ENCODE data around the gene SIAH1.

The SIAH1 gene

DNA sequence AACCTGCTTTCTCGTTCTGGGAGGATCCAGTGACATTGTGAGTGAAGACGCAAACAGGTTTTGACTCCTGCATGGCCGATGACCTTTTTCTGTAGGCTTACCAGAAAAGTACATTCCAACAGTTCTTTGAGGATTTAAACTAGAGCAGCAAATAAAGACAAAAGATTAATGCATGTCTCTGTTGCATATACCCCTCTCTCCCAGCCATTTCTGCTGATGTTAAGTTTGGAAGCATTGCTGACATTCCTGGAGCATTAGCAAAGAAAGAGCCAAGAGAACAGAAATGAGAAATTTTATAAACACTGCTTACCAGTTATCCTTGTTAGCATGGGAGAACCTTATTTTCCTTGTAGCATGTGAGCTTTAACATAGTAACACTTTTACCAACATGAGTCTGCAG lies 49.3 kb downstream of the SIAH1 start:
- TF ChIP-seq, protein P1, sequence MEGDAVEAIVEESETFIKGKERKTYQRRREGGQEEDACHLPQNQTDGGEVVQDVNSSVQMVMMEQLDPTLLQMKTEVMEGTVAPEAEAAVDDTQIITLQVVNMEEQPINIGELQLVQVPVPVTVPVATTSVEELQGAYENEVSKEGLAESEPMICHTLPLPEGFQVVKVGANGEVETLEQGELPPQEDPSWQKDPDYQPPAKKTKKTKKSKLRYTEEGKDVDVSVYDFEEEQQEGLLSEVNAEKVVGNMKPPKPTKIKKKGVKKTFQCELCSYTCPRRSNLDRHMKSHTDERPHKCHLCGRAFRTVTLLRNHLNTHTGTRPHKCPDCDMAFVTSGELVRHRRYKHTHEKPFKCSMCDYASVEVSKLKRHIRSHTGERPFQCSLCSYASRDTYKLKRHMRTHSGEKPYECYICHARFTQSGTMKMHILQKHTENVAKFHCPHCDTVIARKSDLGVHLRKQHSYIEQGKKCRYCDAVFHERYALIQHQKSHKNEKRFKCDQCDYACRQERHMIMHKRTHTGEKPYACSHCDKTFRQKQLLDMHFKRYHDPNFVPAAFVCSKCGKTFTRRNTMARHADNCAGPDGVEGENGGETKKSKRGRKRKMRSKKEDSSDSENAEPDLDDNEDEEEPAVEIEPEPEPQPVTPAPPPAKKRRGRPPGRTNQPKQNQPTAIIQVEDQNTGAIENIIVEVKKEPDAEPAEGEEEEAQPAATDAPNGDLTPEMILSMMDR (IDR thresholded peaks at IDR 0.05) = no peak
- no peak for TF ChIP-seq ZFX (IDR thresholded peaks at IDR 0.05; ENCODE audit: borderline replicate concordance)

GRCh38 chr16:48334325-48334724 lies 50.9 kb downstream of the SIAH1 start:
- no peak overlapping the region for H3K27ac ChIP-seq
- TF ChIP-seq, protein P1 (IDR thresholded peaks at IDR 0.05) = peak; percentile 20; the same call in 1 of the 2 replicates
- TF ChIP-seq ZFX (IDR thresholded peaks at IDR 0.05; ENCODE audit: borderline replicate concordance) = no peak

More for the DNA sequence above, 49.3 kb downstream of the SIAH1 start:
- H3K27ac ChIP-seq = no peak overlapping the region

- no peak for TF ChIP-seq ZFX (IDR thresholded peaks at IDR 0.05; ENCODE audit: borderline replicate concordance)
- TF ChIP-seq, protein P1 (IDR thresholded peaks at IDR 0.05) = no peak
- no peak overlapping the region for H3K27ac ChIP-seq
These were observed 52.2 kb downstream of the SIAH1 start for GRCh38 chr16:48332978-48333377.

GRCh38 chr16:48330841-48331192 lies 54.4 kb downstream of the SIAH1 start:
- no peak overlapping the region for H3K27ac ChIP-seq
- TF ChIP-seq, protein P1 (IDR thresholded peaks at IDR 0.05) = no peak
- no peak for TF ChIP-seq ZFX (IDR thresholded peaks at IDR 0.05; ENCODE audit: borderline replicate concordance)

- no peak for TF ChIP-seq ZFX (IDR thresholded peaks at IDR 0.05; ENCODE audit: borderline replicate concordance)
- TF ChIP-seq, protein P1 (IDR thresholded peaks at IDR 0.05) = no peak
- H3K27ac ChIP-seq = no peak overlapping the region
These were observed 54.9 kb downstream of the SIAH1 start for GRCh38 chr16:48330189-48330840.

DNA sequence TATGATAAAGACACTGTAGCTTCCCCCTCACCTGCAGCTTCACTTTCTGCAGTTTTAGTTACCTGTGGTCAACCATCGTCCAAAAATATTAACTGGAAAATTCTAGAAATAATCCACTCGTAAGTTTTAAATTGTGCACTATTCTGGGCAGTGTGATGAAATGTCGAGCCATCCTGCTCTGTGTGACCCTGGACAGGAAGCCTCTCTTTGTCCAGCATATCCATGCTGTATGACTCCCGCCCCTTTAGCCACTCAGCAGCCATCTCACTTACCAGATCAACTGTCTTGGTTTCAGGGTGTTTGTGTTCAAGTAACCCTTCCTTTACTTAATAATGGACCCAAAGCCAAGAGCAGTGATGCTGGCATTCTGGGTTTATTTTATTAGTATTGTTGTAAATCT lies 56.1 kb downstream of the SIAH1 start:
- no peak overlapping the region for H3K27ac ChIP-seq
- no peak for TF ChIP-seq ZFX (IDR thresholded peaks at IDR 0.05; ENCODE audit: borderline replicate concordance)
- TF ChIP-seq, protein P1 (IDR thresholded peaks at IDR 0.05) = no peak

DNA sequence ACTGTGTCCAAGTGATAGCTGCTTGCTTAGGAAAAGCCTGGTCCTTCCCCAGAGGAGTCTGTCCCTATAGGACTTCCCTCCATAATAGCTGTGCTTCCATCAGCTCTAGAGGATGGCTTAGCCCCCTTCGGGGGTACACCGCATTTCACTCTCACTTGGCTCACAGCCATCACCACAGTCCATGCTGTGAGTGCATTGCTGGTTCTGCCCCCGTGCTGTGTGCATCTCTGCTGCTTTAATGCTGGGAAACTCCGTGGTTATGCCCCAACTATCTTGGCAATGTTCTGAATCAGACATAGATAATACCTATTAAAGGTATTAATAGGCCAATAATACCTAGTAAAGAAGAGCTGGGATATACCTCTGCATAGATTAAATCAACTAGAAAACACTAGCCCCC lies 58.3 kb downstream of the SIAH1 start:
- no peak overlapping the region for H3K27ac ChIP-seq
- TF ChIP-seq, protein P1 (IDR thresholded peaks at IDR 0.05) = no peak
- TF ChIP-seq ZFX (IDR thresholded peaks at IDR 0.05; ENCODE audit: borderline replicate concordance) = no peak
